ENCODE measurements around the gene HRCT1.

Gene HRCT1

GRCh38 chr9:35945341-35946018, 39.5 kb downstream of the HRCT1 start:
- DNase-seq: peak; percentile 79

- DNase-seq: no peak
Measured at GRCh38 chr9:35948451-35948850, 42.4 kb downstream of the HRCT1 start.

GRCh38 chr9:35948901-35949318, 42.9 kb downstream of the HRCT1 start:
- no peak for DNase-seq

- DNase-seq: no peak
Measured at GRCh38 chr9:35951736-35952135, 45.7 kb downstream of the HRCT1 start.

- DNase-seq: no peak
Measured at GRCh38 chr9:35952526-35953191, 46.7 kb downstream of the HRCT1 start.

- DNase-seq: peak; percentile 51
Measured at GRCh38 chr9:35954942-35955546, 49.0 kb downstream of the HRCT1 start.

GRCh38 chr9:35956651-35957050, 50.6 kb downstream of the HRCT1 start:
- no peak for DNase-seq

Measured in DMS 273 treated with DMSO at 0.1 percent for 48 hours (cell line).